Activated CD8-positive, alpha-beta memory T cell treated with anti-CD3 and anti-CD28 coated beads for 24 hours (primary cell): Measurements from ENCODE around the gene EYA2.
A peak's percentile ranks its signal among the peaks of the same experiment; 100 is the strongest.
"Not testable (repeated sequence)": the region's sequence is repeated elsewhere in the genome, so short reads cannot be mapped to it uniquely, and the experiment has no call there.

ENCODE experiments used
- DNase-seq: peaks from one replicate; pipeline ENCODE4 v3.0.0-alpha.2; 2020

The EYA2 gene

GRCh38 chr20:47191074-47191673 is 296.5 kb downstream of the EYA2 start:
- no peak for DNase-seq

- no peak for DNase-seq
Observed at GRCh38 chr20:47191956-47192355, 297.3 kb downstream of the EYA2 start.

GRCh38 chr20:47195573-47195972 is 300.9 kb downstream of the EYA2 start:
- no peak for DNase-seq

- DNase-seq: peak; percentile 85
Observed at GRCh38 chr20:47196091-47197081, 301.7 kb downstream of the EYA2 start.

GRCh38 chr20:47198254-47198671 is 303.6 kb downstream of the EYA2 start:
- no peak for DNase-seq

- no peak for DNase-seq
Observed at GRCh38 chr20:47198996-47199552, 304.4 kb downstream of the EYA2 start.

- DNase-seq: no peak
Observed at GRCh38 chr20:47201074-47201730, 306.6 kb downstream of the EYA2 start.

- no peak for DNase-seq
Observed at GRCh38 chr20:47202733-47203667, 308.4 kb downstream of the EYA2 start.

GRCh38 chr20:47204008-47204849 is 309.6 kb downstream of the EYA2 start:
- DNase-seq: no peak

GRCh38 chr20:47204850-47205122 is 310.1 kb downstream of the EYA2 start:
- not testable (repeated sequence) for DNase-seq

GRCh38 chr20:47205577-47206123 is 311.0 kb downstream of the EYA2 start:
- DNase-seq: peak; percentile 82

- DNase-seq: not testable (repeated sequence)
Observed at GRCh38 chr20:47206552-47206951, 311.9 kb downstream of the EYA2 start.

- no peak for DNase-seq
Observed at GRCh38 chr20:47206962-47207641, 312.5 kb downstream of the EYA2 start.

- DNase-seq: no peak
Observed at GRCh38 chr20:47208534-47209174, 314.0 kb downstream of the EYA2 start.

- no peak for DNase-seq
Observed at GRCh38 chr20:47209982-47210381, 315.3 kb downstream of the EYA2 start.

GRCh38 chr20:47210470-47210869 is 315.8 kb downstream of the EYA2 start:
- DNase-seq: no peak

- no peak for DNase-seq
Observed at GRCh38 chr20:47211036-47211435, 316.4 kb downstream of the EYA2 start.

GRCh38 chr20:47212606-47213207 is 318.1 kb downstream of the EYA2 start:
- DNase-seq: no peak

- no peak for DNase-seq
Observed at GRCh38 chr20:47213966-47214365, 319.3 kb downstream of the EYA2 start.
